Anterior cingulate cortex (tissue), 58 donors: ENCODE data around the gene SBSN.

Source experiments
- DNase-seq, 58 donors: peaks; one replicate each; lab custom pipeline; 2025; lab: John Stamatoyannopoulos, UW

The SBSN gene

GRCh38 chr19:35509861-35510625 is 18.1 kb downstream of the SBSN start:
- peak in 45 of 58 donors; percentile 2 to 75 (median 23) for DNase-seq

- DNase-seq, result peak in 2 of 58 donors; percentile 5 to 8
Measured at GRCh38 chr19:35509018-35509652, 19.0 kb downstream of the SBSN start.

GRCh38 chr19:35508129-35508528 is 20.0 kb downstream of the SBSN start:
- no peak for DNase-seq

- no peak for DNase-seq
Measured at GRCh38 chr19:35507561-35507960, 20.6 kb downstream of the SBSN start.

- DNase-seq, result no peak
Measured at GRCh38 chr19:35506011-35506410, 22.1 kb downstream of the SBSN start.

GRCh38 chr19:35502751-35503150 is 25.4 kb downstream of the SBSN start:
- no peak for DNase-seq

- peak in 2 of 58 donors; percentile 2 to 22 for DNase-seq
Measured at GRCh38 chr19:35501684-35502083, 26.4 kb downstream of the SBSN start.

GRCh38 chr19:35500611-35501010 is 27.5 kb downstream of the SBSN start:
- DNase-seq, result no peak

GRCh38 chr19:35498984-35499527 is 29.1 kb downstream of the SBSN start:
- no peak for DNase-seq

- DNase-seq, result no peak
Measured at GRCh38 chr19:35498220-35498619, 29.9 kb downstream of the SBSN start.

- DNase-seq, result no peak
Measured at GRCh38 chr19:35497406-35497805, 30.7 kb downstream of the SBSN start.

GRCh38 chr19:35495107-35496064 is 32.7 kb downstream of the SBSN start:
- peak in 48 of 58 donors; percentile 6 to 62 (median 32) for DNase-seq

GRCh38 chr19:35493971-35494370 is 34.1 kb downstream of the SBSN start:
- DNase-seq, result no peak

- no peak for DNase-seq
Measured at GRCh38 chr19:35491836-35492360, 36.2 kb downstream of the SBSN start.

- no peak for DNase-seq
Measured at GRCh38 chr19:35490364-35490763, 37.7 kb downstream of the SBSN start, which contains the start of gene KRTDAP. KRTDAP (minus strand) TSS chr19:35490464; CDS start chr19:35490442, 22 bp downstream.

- DNase-seq, result no peak
Measured at GRCh38 chr19:35488677-35489076, 39.4 kb downstream of the SBSN start.

- no peak for DNase-seq
Measured at GRCh38 chr19:35487656-35488182, 40.4 kb downstream of the SBSN start.

- no peak for DNase-seq
Measured at GRCh38 chr19:35486268-35486708, 41.8 kb downstream of the SBSN start.

- no peak for DNase-seq
Measured at GRCh38 chr19:35484252-35485036, 43.7 kb downstream of the SBSN start.
